GM19238 (cell line): ENCODE data around the gene CNTNAP2.

ENCODE experiments used
- DNase-seq: peaks from one replicate; pipeline ENCODE4 v3.0.0; 2011; ENCODE audit warnings: low spot score; ENCODE audit not compliant: insufficient read length

CNTNAP2 gene

DNA sequence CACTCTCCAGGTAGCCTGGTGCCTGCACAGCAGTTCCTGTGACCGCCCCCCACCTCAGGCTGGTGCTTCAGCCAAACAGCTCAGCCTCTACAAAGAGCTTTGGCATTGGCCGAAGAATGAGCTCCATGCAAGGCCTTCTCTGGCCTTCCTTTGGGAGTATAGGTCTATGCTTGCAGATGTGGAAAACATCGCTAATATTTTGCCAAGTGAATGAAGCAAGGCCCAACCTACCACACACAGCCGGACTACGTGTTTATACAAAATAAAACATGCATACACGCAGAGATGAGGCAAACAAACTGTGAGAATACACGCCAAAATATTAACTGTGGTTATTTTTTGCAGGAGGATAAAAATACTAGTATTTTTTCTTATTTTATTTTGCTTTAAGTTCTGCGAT is 2057.8 kb downstream of the CNTNAP2 start:
- no peak for DNase-seq

GRCh38 chr7:148175512-148175911 is 2058.9 kb downstream of the CNTNAP2 start:
- no peak for DNase-seq

- no peak for DNase-seq
Observed at GRCh38 chr7:148177972-148178371, 2061.4 kb downstream of the CNTNAP2 start.

DNA sequence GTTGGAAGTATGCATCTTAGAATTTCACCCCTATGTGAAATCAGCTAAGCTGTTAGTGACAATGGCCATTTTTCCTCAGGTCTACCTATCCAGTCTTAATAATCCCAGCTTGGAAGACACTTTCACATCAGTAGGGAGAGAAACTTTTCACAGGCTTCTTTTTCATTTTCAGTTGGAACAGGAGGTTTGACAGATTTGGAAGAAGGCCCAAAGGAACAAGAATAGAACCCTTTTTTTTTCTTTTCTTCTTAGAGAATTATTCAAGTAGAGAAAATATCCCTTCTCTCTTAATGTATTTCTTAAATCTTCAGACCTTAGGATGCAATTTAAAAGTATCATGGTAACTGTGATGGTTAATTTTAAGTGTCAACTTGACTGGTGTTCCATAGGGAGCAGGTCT is 2063.5 kb downstream of the CNTNAP2 start:
- no peak for DNase-seq

DNA sequence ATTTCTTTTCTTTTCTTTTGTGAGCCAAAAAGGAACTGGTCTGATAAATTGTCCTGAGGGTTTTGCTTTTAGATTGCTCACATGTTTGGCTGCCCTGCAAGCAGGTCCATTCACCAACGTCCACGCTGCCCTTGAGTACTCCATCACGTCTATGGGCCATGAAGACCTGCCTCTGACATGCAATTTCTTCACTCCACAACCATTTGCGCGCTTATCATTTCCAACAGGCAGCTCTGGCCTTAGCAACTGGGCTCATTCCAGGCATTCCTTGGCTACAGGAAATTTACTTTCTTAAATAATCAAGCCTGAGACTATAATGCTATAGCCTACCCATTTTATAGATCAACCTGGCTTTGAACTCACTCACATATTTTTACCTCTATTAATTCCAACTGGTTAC is 2065.7 kb downstream of the CNTNAP2 start:
- no peak for DNase-seq

DNA sequence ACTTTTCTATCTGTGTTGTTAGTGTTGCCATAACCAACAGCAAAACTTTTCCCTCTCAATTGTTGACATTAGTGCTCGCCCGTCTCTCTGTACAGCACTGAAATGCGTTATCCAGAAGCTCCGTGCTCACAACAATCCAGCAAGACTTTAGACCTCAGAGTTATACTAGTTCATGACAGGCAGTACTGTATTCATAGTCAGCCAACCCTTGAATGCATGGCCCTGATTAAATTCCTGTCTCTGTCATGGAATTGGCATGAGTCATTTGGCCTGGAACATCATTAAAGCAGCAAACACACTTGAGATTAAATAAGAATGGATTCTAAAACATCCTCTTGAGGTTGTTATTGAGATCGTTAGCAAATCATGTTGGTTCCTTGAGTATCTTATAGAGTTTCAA is 2068.4 kb downstream of the CNTNAP2 start:
- no peak for DNase-seq

DNA sequence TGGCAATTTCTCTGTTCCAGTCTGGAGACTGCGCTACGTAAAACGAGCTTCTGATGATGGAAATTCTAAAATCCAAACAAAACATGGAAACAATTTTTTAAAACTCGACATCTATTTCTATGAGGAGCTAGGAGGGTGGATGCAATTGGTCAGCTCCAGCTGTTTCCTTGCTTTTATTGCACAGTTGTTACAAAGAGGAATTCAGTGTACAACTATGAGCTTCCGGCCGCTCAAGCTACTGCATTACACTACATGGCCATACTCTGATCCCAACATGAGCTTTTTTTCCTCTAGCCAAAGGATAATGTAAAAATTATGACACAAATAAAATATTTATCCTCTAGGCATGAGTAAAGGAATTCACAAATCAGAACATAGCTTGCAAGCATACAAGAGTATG is 2070.9 kb downstream of the CNTNAP2 start:
- no peak for DNase-seq

GRCh38 chr7:148191391-148192065 is 2074.9 kb downstream of the CNTNAP2 start:
- no peak for DNase-seq

DNA sequence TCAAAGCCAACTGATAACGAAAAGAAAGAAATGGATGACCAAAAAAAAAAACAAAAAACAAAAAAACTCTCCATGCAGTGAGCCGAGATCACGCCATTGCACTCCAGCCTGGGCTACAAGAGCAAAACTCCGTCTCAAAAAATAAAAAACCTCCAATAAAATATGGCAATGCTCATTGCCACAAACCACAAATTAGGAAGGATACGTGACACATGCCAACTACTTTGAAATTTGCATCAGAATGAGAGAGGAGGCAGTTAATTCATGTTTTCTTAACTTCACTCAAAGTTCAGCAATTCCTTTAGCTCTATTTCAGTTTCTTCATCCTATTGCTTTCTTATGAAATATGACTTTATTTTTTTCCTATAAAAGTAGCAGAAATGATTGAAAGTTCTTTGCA is 2075.9 kb downstream of the CNTNAP2 start:
- no peak for DNase-seq

DNA sequence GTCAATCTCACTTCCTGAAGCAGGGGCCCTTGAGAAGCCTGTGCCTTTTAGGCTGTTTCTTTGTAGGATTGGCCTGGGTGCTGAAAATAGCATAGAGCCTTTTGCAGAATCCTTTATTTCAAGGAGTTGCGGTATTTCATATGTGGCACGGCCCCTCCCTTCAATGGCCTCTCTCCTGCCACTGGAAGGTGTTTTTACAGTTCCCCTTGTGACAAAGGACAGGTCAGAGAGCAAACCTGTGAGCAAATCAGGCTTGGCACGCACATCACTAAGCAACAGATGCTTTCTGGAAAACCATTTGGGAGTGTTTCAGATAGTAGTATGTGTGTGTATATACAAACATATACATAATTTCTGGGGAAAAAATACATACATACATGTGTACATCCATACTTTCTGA is 2085.4 kb downstream of the CNTNAP2 start:
- DNase-seq = no peak

DNA sequence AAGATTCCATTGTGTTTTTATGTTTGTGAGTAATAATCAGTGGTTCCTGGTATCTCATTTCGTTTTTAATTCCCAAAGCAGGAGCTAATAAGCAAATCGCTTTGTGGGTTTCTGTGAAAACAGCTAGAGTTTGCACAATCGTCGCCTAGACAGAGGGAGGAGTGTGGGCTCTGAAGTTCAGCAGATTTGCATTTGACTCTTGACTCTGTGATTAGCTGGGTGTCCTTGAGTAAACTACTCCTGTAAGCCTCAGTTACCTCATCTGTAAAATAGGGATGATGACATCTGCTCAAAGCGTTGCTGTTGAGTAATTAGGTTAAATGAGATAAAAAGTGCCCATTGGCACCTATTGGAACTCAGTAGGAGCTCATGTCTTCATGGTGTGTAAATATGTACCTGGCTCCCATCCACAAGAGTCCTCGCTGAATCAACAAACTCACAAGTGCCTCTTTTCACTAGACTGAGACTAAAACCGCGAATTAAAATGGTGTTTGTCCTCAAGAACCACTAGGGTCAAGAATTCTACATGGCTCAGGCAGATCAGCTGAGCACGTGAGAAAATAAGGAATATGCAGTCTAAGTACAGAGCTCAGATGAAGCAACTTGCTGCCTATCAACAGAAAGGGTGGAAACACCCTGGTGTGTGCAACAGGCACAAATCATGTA is 2088.2 kb downstream of the CNTNAP2 start:
- DNase-seq = no peak

GRCh38 chr7:148209643-148210190 is 2093.1 kb downstream of the CNTNAP2 start:
- DNase-seq = no peak

DNA sequence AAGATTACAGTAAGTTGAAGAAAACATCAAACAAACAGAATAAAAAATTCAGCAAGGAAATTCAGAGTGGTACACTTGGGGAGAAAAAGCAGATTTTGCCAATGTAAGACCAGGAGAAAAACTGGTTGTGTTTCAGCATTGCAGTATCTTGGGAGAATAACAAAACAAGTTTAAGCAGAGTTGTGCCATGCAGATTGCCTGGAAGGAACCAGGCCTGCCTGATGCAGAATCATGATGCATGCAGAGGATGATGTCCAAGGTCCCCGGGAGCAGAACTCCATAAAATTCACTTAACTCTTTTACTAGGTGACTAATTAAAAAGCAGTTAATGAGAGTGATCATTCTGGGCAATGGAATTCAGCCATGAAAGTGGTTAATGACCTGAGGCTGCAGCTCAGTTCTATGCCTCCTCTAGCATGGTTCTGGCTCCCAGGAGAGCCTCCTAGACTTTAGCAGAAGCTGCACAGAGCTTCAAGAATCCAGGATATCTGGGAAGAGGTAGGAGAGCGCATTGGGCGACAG is 2094.3 kb downstream of the CNTNAP2 start:
- no peak for DNase-seq

DNA sequence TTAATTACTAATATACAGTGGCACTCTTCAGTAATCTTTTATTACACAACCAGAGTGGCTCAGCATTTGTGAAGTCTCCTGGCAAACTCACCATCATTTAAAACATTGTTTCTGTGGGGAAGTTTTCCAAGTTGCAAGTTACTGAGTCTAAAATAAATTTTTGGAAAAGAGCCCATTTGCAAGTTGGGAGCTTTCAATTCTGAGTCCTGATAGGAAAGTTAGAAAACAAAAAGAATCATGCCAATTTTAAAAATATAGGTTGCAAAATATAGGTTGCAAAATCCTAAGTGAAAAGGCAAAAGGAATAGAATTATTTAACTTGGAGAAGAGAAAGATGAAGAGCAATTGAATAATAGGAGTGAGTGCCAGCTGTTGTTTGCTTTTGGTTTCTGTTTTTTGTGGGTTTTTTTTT is 2095.1 kb downstream of the CNTNAP2 start:
- DNase-seq = no peak

DNA sequence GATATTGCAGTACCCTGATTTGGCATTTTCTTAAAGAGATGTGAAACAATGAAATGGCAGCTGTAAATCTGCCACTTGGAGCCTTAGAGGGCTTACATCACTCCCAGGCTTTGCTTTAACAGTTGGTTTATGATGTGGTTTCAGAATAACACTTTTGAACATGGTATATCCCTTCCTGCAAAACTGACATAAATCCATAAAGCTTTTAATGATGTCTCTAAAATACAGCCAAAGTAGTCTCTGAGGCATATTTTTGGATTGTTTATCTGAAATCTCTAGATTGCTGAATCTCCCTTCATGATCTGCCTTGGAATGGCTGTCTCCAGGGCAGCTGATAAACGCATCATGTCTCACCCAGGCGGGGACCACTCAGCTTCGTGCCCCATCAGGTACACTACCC is 2096.1 kb downstream of the CNTNAP2 start:
- no peak for DNase-seq

- no peak for DNase-seq
Observed at GRCh38 chr7:148214101-148214500, 2097.5 kb downstream of the CNTNAP2 start.

- no peak for DNase-seq
Observed at GRCh38 chr7:148218603-148219002, 2102.0 kb downstream of the CNTNAP2 start.

DNA sequence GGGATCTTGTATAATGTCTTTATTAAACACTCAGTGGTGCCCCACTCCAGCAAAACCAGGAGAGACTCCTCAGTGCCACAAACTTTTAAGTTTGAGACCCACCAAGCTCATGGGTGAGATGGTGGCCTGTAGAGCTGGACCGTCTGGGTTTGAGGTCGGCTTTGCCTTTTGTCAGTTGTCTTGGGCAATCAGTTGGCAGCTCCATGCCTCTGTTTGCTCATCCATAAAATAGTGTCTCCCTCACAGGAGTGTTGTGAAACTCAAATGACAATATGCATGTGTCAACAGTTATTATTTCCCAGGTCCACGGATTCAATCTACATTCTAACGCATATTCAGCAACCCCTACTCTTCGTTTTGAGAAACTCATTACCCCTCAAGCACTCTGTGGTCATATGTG is 2106.1 kb downstream of the CNTNAP2 start:
- DNase-seq = no peak

GRCh38 chr7:148223160-148223559 is 2106.6 kb downstream of the CNTNAP2 start:
- DNase-seq = no peak

- no peak for DNase-seq
Observed at GRCh38 chr7:148223738-148224137, 2107.1 kb downstream of the CNTNAP2 start.

DNA sequence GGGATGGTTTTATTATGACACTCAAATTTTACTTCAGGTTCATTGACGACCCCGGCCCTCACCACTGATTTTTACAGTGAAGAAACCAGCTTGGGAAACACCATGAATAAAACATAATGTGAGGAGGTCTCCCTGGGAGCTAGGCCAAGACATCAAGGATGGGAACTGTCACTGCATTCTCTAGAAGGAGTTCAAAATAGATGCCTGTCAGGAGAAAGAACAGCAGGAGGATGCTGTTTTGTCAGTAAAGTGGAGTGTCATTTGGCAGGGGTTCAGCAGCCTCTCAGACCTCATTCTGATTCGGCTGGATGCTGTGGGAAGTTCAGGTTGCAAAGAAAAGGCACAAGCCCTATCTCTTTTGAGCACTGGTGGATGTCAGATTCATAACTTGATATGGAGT is 2113.7 kb downstream of the CNTNAP2 start:
- DNase-seq = no peak

DNA sequence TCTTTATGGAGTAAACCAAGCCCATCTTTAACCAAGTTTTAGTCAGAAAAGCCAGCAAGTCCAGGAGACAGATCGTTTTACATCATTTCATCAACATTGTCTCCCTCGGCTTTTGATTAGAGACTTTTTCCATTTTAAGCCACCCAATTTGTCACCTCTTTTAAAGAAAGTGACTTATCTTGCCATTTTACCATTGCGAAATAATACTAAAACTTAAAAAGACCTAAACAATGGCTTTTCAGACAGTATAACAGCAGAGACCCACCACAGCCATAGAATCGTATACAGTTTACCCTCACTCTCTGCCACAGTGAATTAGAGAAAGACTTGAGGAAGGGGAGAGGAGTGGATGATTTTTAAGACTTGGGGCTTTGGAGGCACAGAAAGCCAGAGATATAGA is 2114.3 kb downstream of the CNTNAP2 start:
- DNase-seq = no peak

DNA sequence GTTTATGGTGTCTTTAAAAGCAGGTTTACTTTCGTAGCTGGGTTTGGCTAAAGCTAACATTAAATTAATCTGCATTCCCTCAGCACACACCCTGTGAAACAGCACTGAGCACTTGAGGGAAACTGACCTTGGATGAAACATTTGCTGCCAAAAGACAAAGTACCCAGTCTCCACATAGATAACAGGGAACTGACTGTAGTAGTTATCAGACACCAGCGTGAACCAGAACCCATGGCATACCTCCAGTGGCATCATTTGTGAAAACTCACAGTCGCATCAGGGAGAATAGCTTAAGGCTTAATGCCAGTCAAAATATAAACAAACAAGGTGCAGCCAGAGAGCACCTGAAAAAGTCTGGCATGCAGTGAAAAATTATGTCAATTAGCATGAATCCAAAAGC is 2116.2 kb downstream of the CNTNAP2 start:
- no peak for DNase-seq
